Inflammatory macrophage (primary cell): Measurements from ENCODE around the gene IRF2.
"Not testable (repeated sequence)": the region's sequence is repeated elsewhere in the genome, so short reads cannot be mapped to it uniquely, and the experiment has no call there.

Experiments
- DNase-seq, 2 donors: peaks; one replicate each; pipeline ENCODE4 v3.0.0-alpha.2; 2020 to 2022

Gene IRF2

GRCh38 chr4:184362396-184362795, 112.0 kb downstream of the IRF2 start:
- DNase-seq: peak; percentile 64 to 66

GRCh38 chr4:184361443-184361842, 112.9 kb downstream of the IRF2 start:
- DNase-seq: no peak

- no peak for DNase-seq
Measured at GRCh38 chr4:184359888-184360287, 114.5 kb downstream of the IRF2 start.

- no peak for DNase-seq
Measured at GRCh38 chr4:184358521-184359232, 115.7 kb downstream of the IRF2 start.

GRCh38 chr4:184357772-184358171, 116.6 kb downstream of the IRF2 start:
- peak; percentile 73 to 87 for DNase-seq

GRCh38 chr4:184357165-184357564, 117.2 kb downstream of the IRF2 start:
- DNase-seq: no peak

- DNase-seq: no peak
Measured at GRCh38 chr4:184356366-184356765, 118.0 kb downstream of the IRF2 start.

- DNase-seq: no peak
Measured at GRCh38 chr4:184355857-184356256, 118.5 kb downstream of the IRF2 start.

- peak; percentile 94 to 97 for DNase-seq
Measured at GRCh38 chr4:184355111-184355604, 119.2 kb downstream of the IRF2 start.

GRCh38 chr4:184352891-184353290, 121.5 kb downstream of the IRF2 start:
- DNase-seq: no peak

GRCh38 chr4:184351560-184352451, 122.5 kb downstream of the IRF2 start:
- no peak for DNase-seq

GRCh38 chr4:184350964-184351363, 123.4 kb downstream of the IRF2 start:
- DNase-seq: no peak

GRCh38 chr4:184350213-184350817, 124.0 kb downstream of the IRF2 start:
- no peak for DNase-seq

- peak; percentile 48 to 56 for DNase-seq
Measured at GRCh38 chr4:184349283-184350039, 124.9 kb downstream of the IRF2 start.

GRCh38 chr4:184348311-184349233, 125.8 kb downstream of the IRF2 start:
- DNase-seq: no peak

- DNase-seq: peak; percentile 95 to 97
Measured at GRCh38 chr4:184347251-184348239, 126.8 kb downstream of the IRF2 start.

- DNase-seq: peak; percentile 68 to 87
Measured at GRCh38 chr4:184346682-184347081, 127.7 kb downstream of the IRF2 start.

GRCh38 chr4:184346273-184346672, 128.1 kb downstream of the IRF2 start:
- not testable (repeated sequence) for DNase-seq

GRCh38 chr4:184345573-184345922, 128.8 kb downstream of the IRF2 start:
- peak; percentile 91 to 95 for DNase-seq
